Measurements from ENCODE around the gene EXOC4.

GRCh38 chr7:133501771-133502170 is 248.9 kb downstream of the EXOC4 start:
- TF ChIP-seq CTCF (conservative IDR thresholded peaks at IDR 0.05 in 1 of 2, IDR thresholded peaks at IDR 0.05 in 1 of 2; ENCODE audit: low read depth in 1 of 2, low read length in 2 of 2): no peak
- TF ChIP-seq EZH2 (IDR thresholded peaks at IDR 0.05; ENCODE audit: low read length, missing control alignments): no peak

Data from fibroblast of lung (primary cell).